Measurements from ENCODE around the gene BEAN1. TPM values are rescaled to one million over a fixed set of nuclear protein-coding genes. Genes with fewer than 3 reads are reported as not detected.

BEAN1 gene
- total RNA-seq, 1 experiment from 2014 or later: 1.9 TPM

GRCh38 chr16:66522816-66523590 lies 95.9 kb downstream of the BEAN1 start:
- ATAC-seq: no peak
- no peaks in the 10 kb centered on the region for H3K36me3 ChIP-seq (ENCODE audit: low read depth, low read length)
- no peak overlapping the region for H3K4me2 ChIP-seq (ENCODE audit: low read length)
- CTCF ChIA-PET: interaction anchor here (1.5 to 1.8 kb wide), 2 partner anchors 11 to 15 kb away, joined by 5 to 7 read pairs; no protein-coding TSS in a partner anchor
- H3K27me3 ChIP-seq (ENCODE audit: low read length): no peaks in the 10 kb centered on the region
- H3K79me2 ChIP-seq (ENCODE audit: low read length): no peaks in the 10 kb centered on the region
- no peaks in the 10 kb centered on the region for H3F3A ChIP-seq (ENCODE audit: low read length, unreplicated experiment)
- no peak overlapping the region for H3K4me3 ChIP-seq (ENCODE audit: low read length)
- POLR2A ChIA-PET (ENCODE audit: unreplicated experiment): interaction anchor here (1.2 kb wide), 1 partner anchor 15 kb away, joined by 4 read pairs; no protein-coding TSS in a partner anchor
- no peaks in the 10 kb centered on the region for H3K9me3 ChIP-seq (ENCODE audit: low read length)
- no peaks in the 10 kb centered on the region for H3K9me2 ChIP-seq (replicated peaks; ENCODE audit: low read length)
- no peaks in the 10 kb centered on the region for H4K20me1 ChIP-seq (ENCODE audit: low read length)
- no peak overlapping the region for H2AFZ ChIP-seq (ENCODE audit: low read length)
- H3K4me1 ChIP-seq (ENCODE audit: insufficient read depth, low read length): peaks cover 17% of the 10 kb centered on the region
- DNase-seq: no peak
- BruUV-seq (replicated peaks): TSS peak; percentile 97
- intact Hi-C loops (cut with micrococcal nuclease): loop anchor here (2.0 kb wide), 1 partner anchor 28 kb away; the partner anchor contains the start of gene TK2
- TF ChIP-seq EZH2 (IDR thresholded peaks at IDR 0.05; ENCODE audit: low read length, unreplicated experiment): no peak
- no peak for TF ChIP-seq CTCF (conservative IDR thresholded peaks at IDR 0.05; ENCODE audit: low read depth, low read length)
- no peak for TF ChIP-seq EZH2phosphoT487 (IDR thresholded peaks at IDR 0.05; ENCODE audit: borderline replicate concordance, low read length)
- peak overlapping the region; percentile 45 for H3K27ac ChIP-seq (ENCODE audit: low read length)
- H3K9ac ChIP-seq (ENCODE audit: low read length): no peak overlapping the region

GRCh38 chr16:66523861-66524354 lies 96.8 kb downstream of the BEAN1 start:
- Histone ChIP-seq H3K9me3 (ENCODE audit: low read length) (no peaks in the 10 kb centered on the region), H2AFZ (ENCODE audit: low read length) (no peak overlapping the region), H3K27me3 (ENCODE audit: low read length) (no peaks in the 10 kb centered on the region), H3K79me2 (ENCODE audit: low read length) (no peaks in the 10 kb centered on the region), H3K9me2 (replicated peaks; ENCODE audit: low read length) (no peaks in the 10 kb centered on the region), H3F3A (ENCODE audit: low read length, unreplicated experiment) (no peaks in the 10 kb centered on the region), H3K27ac (ENCODE audit: low read length) (no peak overlapping the region), H3K4me2 (ENCODE audit: low read length) (no peak overlapping the region), H4K20me1 (ENCODE audit: low read length) (no peaks in the 10 kb centered on the region), H3K9ac (ENCODE audit: low read length) (no peak overlapping the region), H3K4me1 (ENCODE audit: insufficient read depth, low read length) (peaks cover 17% of the 10 kb centered on the region), H3K36me3 (ENCODE audit: low read depth, low read length) (no peaks in the 10 kb centered on the region), H3K4me3 (ENCODE audit: low read length) (no peak overlapping the region)
- no peak for TF ChIP-seq CTCF (conservative IDR thresholded peaks at IDR 0.05; ENCODE audit: low read depth, low read length)
- TF ChIP-seq EZH2 (IDR thresholded peaks at IDR 0.05; ENCODE audit: low read length, unreplicated experiment): no peak
- no peak for DNase-seq
- ATAC-seq: no peak
- no TSS peak for BruUV-seq (replicated peaks)
- ChIA-PET POLR2A (ENCODE audit: unreplicated experiment) (no interaction called here), CTCF (no interaction called here)
- intact Hi-C loops (cut with micrococcal nuclease): loop anchor here (2.0 kb wide), 1 partner anchor 27 kb away; the partner anchor contains the start of gene TK2

GRCh38 chr16:66524601-66525164 lies 97.6 kb downstream of the BEAN1 start:
- intact Hi-C loops (cut with micrococcal nuclease): no loop called here
- Histone ChIP-seq H3K4me3 (ENCODE audit: low read length) (no peak overlapping the region), H3K27ac (ENCODE audit: low read length) (no peak overlapping the region), H3K79me2 (ENCODE audit: low read length) (no peaks in the 10 kb centered on the region), H4K20me1 (ENCODE audit: low read length) (no peaks in the 10 kb centered on the region), H3F3A (ENCODE audit: low read length, unreplicated experiment) (no peaks in the 10 kb centered on the region), H2AFZ (ENCODE audit: low read length) (no peak overlapping the region), H3K4me1 (ENCODE audit: insufficient read depth, low read length) (peaks cover 17% of the 10 kb centered on the region), H3K9me3 (ENCODE audit: low read length) (no peaks in the 10 kb centered on the region), H3K27me3 (ENCODE audit: low read length) (no peaks in the 10 kb centered on the region), H3K36me3 (ENCODE audit: low read depth, low read length) (no peaks in the 10 kb centered on the region), H3K9me2 (replicated peaks; ENCODE audit: low read length) (no peaks in the 10 kb centered on the region), H3K4me2 (ENCODE audit: low read length) (no peak overlapping the region), H3K9ac (ENCODE audit: low read length) (no peak overlapping the region)
- TF ChIP-seq EZH2phosphoT487 (IDR thresholded peaks at IDR 0.05; ENCODE audit: borderline replicate concordance, low read length) (no peak), EZH2 (IDR thresholded peaks at IDR 0.05; ENCODE audit: low read length, unreplicated experiment) (no peak), CTCF (conservative IDR thresholded peaks at IDR 0.05; ENCODE audit: low read depth, low read length) (no peak)
- POLR2A ChIA-PET (ENCODE audit: unreplicated experiment): no interaction called here
- BruUV-seq (replicated peaks): no TSS peak
- ATAC-seq: no peak
- DNase-seq: no peak
- CTCF ChIA-PET: no interaction called here

Measured in PC-3 (cell line).